Right renal pelvis (tissue), 4 donors: ENCODE data around the gene ASB11. TPM values are rescaled to one million over a fixed set of nuclear protein-coding genes. Genes with fewer than 3 reads are reported as not detected.

Experiments used
- DNase-seq, 4 donors: peaks; one replicate each; pipeline ENCODE4 v3.0.0-alpha.2; 2013; ENCODE audit warnings: low read depth in 4 of 4, low spot score in 3 of 4, missing footprints in 1 of 4
- polyA plus RNA-seq, 4 donors: library from polyadenylated mRNA; unstranded; fragments of 120-200 nt; gene quantifications; one replicate each; pipeline ENCODE4 v1.2.1, GENCODE V29; 2013; ENCODE audit not compliant: insufficient read length in 4 of 4

ASB11 gene
- polyA plus RNA-seq, 4 donors = 0.03 TPM; not detected in 3

DNA sequence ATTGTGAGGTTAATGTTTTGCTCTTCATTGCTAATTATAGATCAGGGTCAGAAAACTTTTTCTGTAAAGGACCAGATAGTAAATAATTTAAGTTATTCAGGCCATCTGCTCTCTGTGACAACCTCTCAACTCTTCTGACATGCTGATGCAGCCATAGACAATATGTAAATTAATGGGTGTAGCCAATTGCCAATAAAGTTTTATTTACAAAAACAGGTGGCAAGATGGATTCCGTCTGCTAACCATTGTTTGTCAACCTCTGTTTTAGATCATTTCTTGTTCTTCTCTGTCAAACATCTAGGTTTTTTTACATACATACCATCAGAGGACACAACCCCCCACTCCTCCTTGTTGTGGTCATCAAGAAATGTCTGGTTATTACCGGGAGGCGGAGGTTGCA, 79.3 kb downstream of the ASB11 start:
- no peak for DNase-seq

DNA sequence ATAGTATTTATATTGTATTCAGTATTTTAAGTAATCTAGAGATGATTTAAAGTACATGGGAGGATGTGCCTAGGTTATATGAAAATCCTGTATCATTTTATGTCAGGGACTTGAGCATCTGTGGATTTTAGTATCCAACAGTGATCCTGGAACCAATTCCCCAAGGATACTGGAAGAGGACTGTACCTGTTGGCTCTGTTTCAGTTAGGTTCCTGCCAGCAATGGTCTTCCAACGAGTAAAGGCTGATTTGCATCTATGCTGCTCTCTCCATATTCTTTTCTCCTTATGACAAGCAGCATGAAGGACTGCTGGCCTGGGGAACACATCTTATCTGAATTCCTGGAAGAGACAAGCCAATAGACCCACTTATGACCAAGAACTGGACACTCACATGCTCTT, 80.4 kb downstream of the ASB11 start:
- DNase-seq = no peak

DNA sequence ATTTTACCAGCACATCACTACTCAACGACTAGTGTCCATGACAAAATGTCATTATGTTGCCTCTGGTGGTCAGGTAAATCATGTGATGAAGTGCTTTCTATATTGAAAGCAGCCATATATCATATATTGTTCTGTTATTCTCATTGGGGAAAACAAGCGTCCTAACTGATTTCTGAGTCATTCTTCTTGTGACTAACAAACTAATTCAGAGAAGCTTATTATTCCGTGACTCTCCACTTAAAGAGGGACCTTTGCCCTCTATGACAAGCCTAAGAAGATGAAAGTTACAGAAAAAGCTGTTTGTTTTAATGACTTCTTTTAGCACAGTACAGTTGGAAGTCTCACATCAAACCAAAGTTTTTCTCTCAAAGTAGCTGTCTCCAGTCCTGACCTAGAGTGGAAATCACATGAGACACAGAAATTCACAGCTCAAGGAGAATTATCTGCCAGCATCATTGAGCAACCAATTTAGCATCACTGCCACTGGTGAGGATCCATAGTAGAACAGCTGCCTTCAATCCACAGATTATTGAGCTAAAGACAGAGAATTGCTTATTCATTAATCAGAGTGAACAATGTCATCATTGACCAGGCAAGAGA, 81.9 kb downstream of the ASB11 start:
- no peak for DNase-seq

Other genes starting within 250 kb of the ASB11 start
- 10 to 100 TPM; 11.2 to 14.1 (median 12.8) TPM for gene ASB9, start 45.6 kb downstream of the ASB11 start, polyA plus RNA-seq
- 10 to 100 TPM; 15.7 to 18.4 (median 17.3) TPM for gene PIGA, start 19.9 kb upstream of the ASB11 start, polyA plus RNA-seq
- under 1 TPM; 0.22 to 0.58 (median 0.50) TPM for gene VEGFD, start 68.8 kb upstream of the ASB11 start, polyA plus RNA-seq
- 1 to 10 TPM; 3.6 to 5.5 (median 5.1) TPM for gene PIR, start 177.7 kb upstream of the ASB11 start, polyA plus RNA-seq
- under 1 TPM; 0.30 to 0.67 (median 0.57) TPM for gene BMX, start 185.2 kb upstream of the ASB11 start, polyA plus RNA-seq